Measurements from ENCODE around the gene TTYH2.

TTYH2 gene

DNA sequence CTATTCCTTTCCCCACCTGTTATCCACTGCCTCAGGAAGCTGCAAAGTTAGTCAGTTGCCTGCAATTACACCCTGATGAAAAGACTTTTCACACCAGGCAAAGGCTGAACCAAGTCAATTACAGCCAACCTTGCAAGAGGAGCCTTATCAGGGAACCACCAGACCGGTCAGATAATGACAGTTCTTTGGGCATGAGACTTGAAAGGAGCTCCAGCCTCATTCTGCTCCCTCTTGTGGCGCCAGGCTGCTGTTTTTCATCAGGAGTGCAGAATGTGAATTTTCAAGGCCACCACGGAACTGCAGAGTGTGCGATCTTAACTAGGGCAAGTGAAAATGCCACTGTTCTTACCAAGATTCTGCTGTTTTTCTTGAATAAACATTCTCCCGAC lies 83.2 kb downstream of the TTYH2 start:
- DNase-seq: peak; percentile 52

GRCh38 chr17:74297941-74298340 lies 84.6 kb downstream of the TTYH2 start:
- DNase-seq: no peak

- no peak for DNase-seq
These were observed 85.4 kb downstream of the TTYH2 start for GRCh38 chr17:74298778-74299177.

DNA sequence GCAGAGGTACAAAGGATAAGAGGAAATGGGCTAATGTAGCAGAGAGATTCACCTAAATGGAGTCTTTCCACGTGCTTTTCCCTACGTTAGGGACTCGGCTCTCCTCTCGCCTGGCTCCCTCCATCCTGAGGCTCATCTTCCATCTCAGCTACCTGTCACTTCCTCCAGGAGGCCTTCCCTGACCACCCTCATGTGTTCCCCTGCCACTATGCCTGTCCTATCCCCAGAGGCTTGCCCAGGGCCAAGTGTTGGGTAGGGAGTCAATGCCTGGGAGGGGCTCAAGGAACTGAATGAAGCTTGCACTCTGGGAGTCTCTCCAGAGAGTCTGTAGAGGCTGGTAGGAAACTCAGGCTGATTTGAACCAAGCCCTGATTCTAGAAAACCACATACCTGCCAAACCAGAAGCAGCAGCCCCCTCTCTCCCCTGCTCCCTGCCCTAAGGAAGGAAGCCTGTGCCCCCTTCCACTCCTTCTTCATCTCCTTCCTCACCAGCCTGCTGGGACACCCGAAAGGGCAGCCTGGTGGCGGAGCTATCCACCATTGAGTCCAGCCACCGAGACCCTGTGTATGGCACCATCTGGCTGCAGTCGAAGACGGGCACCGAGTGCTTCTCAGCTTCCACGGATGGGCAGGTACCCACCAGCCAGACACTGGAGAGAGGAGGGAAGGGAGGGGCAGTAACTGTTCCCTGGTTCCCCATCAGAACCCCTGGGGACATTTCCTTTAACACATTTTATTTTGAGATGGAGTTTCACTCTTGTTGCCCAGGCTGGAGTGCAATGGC lies 86.0 kb downstream of the TTYH2 start:
- no peak for DNase-seq

DNA sequence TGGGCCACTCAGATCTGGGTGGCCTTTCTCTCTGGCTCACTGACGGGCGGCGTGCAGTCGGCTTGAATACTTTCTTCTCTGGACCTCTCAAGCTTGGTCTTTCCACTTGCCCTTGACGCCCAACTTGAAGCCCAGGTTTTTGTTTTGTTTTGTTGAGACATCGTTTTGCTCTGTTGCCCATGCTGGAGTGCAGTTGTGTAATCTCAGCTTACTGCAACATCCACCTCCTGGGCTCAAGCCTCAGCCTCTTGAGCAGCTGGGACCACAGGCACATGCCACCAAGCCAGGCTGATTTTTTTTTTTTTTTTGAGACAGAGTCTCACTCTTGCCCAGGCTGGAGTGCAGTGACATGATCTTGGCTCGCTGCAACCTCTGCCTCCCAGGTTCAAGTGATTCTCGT lies 89.9 kb downstream of the TTYH2 start:
- DNase-seq: no peak

DNA sequence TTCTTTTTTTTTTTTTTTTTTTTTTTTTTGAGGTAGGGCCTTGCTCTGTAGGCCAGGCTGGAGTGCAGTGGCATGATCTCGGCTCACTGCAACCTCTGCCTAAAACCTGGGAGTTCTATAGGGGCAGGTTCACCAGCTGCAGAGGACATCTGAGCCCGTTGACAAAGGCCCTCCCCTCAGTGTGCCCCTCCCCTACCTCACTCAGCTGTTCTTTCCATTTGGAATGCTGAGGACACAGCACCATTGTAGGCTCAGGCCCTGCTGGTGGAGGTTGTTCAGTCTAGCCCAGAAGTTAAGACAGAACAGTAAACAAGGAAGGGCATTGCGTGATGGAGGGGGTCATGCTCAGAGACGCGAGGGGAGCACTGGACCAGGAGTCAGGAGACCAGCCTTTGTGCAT lies 90.8 kb downstream of the TTYH2 start:
- DNase-seq: no peak

- DNase-seq: no peak
These were observed 92.7 kb downstream of the TTYH2 start for GRCh38 chr17:74305865-74306654.

GRCh38 chr17:74307984-74308773 lies 94.8 kb downstream of the TTYH2 start:
- no peak for DNase-seq

DNA sequence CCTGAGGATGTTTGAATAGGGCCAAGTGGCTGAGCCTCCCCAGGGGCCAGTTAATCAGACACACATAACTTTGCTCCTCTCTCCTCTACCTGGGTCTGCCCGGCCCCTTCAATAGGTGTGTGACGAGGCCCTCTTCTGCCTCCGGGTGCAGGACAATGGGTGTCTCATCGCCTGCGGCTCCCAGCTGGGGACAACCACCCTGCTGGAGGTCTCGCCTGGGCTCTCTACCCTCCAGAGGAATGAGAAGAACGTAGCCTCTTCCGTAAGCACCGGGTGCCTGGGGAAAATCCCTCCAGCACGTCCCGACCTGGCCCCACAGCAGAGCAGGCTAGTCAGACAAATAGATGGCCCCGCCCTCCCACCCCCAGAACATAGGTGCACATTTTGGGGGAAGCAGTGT lies 96.5 kb downstream of the TTYH2 start:
- DNase-seq: no peak

All from fibroblast of upper back skin (primary cell).